Upper lobe of left lung (tissue), 4 donors: ENCODE measurements around the gene PEX14.

Experiments used
- POLR2AphosphoS5 ChIP-seq, 2 donors: sonication (generic); formaldehyde crosslinking; IDR thresholded peaks; one replicate each; pipeline ENCODE4 v1.5.1; 2017; ENCODE audit warnings: antibody characterized with exemption in 2 of 2
- TF ChIP-seq, protein P1 (sequence below), 6 experiments: fragments of 450-650 bp in 4 of 6; fragments of 200-600 bp in 2 of 6; sonication (generic) in 2 of 6; IDR thresholded peaks; one replicate each; pipeline ENCODE4 v1.5.1; 2016 to 2019; ENCODE audit warnings: antibody characterized with exemption in 6 of 6

DNA sequence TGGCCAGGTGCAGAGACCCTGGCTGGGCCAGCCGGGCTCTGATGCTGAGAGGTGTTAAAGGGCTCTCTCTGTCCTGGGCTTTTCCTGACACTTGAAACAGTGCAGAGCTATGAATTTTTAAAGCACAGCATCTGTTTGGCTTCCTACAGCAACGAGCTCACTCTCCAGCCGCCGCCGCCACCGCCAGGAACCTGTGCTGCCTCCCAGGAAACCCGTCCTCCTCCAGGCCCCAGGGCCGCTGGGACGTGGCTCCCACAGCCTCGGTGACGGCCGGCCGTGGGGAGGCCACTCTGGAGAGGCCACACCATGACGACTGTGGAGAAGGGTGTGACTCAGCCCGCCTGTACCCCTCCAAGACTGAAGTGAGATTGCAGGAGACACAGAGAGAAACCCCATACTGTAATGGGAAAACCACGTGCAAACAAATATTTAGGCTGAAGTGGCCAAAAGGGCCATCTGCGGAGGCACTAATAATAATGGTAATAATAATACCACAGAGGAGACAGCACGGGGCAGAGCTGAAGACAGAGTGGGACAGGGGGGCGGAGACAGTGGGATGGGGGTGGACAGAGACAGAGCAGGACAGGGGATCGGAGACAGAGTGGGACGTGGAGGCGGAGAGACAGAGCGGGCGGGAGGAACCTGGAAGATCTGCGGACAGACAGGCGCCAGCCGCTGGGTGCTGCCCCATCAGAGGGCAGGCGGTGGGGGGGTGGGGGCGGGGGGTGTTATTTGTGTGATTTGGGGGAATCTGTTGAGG lies 182.5 kb downstream of the PEX14 start:
- TF ChIP-seq POLR2AphosphoS5 (IDR thresholded peaks at IDR 0.05): no peak
- TF ChIP-seq, protein P1, sequence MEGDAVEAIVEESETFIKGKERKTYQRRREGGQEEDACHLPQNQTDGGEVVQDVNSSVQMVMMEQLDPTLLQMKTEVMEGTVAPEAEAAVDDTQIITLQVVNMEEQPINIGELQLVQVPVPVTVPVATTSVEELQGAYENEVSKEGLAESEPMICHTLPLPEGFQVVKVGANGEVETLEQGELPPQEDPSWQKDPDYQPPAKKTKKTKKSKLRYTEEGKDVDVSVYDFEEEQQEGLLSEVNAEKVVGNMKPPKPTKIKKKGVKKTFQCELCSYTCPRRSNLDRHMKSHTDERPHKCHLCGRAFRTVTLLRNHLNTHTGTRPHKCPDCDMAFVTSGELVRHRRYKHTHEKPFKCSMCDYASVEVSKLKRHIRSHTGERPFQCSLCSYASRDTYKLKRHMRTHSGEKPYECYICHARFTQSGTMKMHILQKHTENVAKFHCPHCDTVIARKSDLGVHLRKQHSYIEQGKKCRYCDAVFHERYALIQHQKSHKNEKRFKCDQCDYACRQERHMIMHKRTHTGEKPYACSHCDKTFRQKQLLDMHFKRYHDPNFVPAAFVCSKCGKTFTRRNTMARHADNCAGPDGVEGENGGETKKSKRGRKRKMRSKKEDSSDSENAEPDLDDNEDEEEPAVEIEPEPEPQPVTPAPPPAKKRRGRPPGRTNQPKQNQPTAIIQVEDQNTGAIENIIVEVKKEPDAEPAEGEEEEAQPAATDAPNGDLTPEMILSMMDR (IDR thresholded peaks at IDR 0.05): no peak
